ENCODE data around the gene VTN.

- no peak for TF ChIP-seq CTCF (IDR thresholded peaks at IDR 0.05; ENCODE audit: borderline replicate concordance, extremely low read depth, low read length, poor library complexity, severe bottlenecking)
- TF ChIP-seq EZH2 (IDR thresholded peaks at IDR 0.05; ENCODE audit: borderline replicate concordance, low read depth, low read length, severe bottlenecking), result no peak
Measured at GRCh38 chr17:28390141-28390540, 20.0 kb upstream of the VTN start.

Data from DND-41 (cell line).